HL-60/S4 (cell line): ENCODE results near the gene ETS1.

ENCODE experiments used
- in situ Hi-C: fragments of 300-500 bp; cut with MboI; formaldehyde crosslinking; loops from 2 replicates; pipeline ENCODE4 v1.14.3; 2022; ENCODE audit warnings: low sequenced_read_pairs

Gene ETS1

GRCh38 chr11:128573638-128574037 is 13.7 kb downstream of the ETS1 start:
- in situ Hi-C loops: no loop called here

GRCh38 chr11:128572965-128573364 is 14.4 kb downstream of the ETS1 start:
- in situ Hi-C loops: no loop called here

- in situ Hi-C loops: no loop called here
Measured at GRCh38 chr11:128570632-128571031, 16.7 kb downstream of the ETS1 start.

- in situ Hi-C loops: no loop called here
Measured at GRCh38 chr11:128569291-128569690, 18.1 kb downstream of the ETS1 start.

- in situ Hi-C loops: no loop called here
Measured at GRCh38 chr11:128568166-128568778, 19.1 kb downstream of the ETS1 start.

- in situ Hi-C loops: no loop called here
Measured at GRCh38 chr11:128567130-128567529, 20.2 kb downstream of the ETS1 start.

- in situ Hi-C loops: no loop called here
Measured at GRCh38 chr11:128565881-128566280, 21.5 kb downstream of the ETS1 start.

- in situ Hi-C loops: no loop called here
Measured at GRCh38 chr11:128564642-128565245, 22.6 kb downstream of the ETS1 start.

GRCh38 chr11:128563942-128564641 is 23.3 kb downstream of the ETS1 start:
- in situ Hi-C loops: no loop called here

GRCh38 chr11:128563308-128563707 is 24.1 kb downstream of the ETS1 start:
- in situ Hi-C loops: no loop called here

- in situ Hi-C loops: no loop called here
Measured at GRCh38 chr11:128559496-128560103, 27.8 kb downstream of the ETS1 start.

- in situ Hi-C loops: no loop called here
Measured at GRCh38 chr11:128555606-128556005, 31.8 kb downstream of the ETS1 start.

- in situ Hi-C loops: no loop called here
Measured at GRCh38 chr11:128553662-128554362, 33.5 kb downstream of the ETS1 start.

GRCh38 chr11:128552783-128553661 is 34.3 kb downstream of the ETS1 start:
- in situ Hi-C loops: no loop called here

GRCh38 chr11:128551611-128552335 is 35.6 kb downstream of the ETS1 start:
- in situ Hi-C loops: no loop called here

- in situ Hi-C loops: no loop called here
Measured at GRCh38 chr11:128551058-128551457, 36.3 kb downstream of the ETS1 start.

GRCh38 chr11:128550261-128550821 is 37.0 kb downstream of the ETS1 start:
- in situ Hi-C loops: no loop called here

GRCh38 chr11:128549256-128549944 is 38.0 kb downstream of the ETS1 start:
- in situ Hi-C loops: no loop called here
